ENCODE results near the gene BSG. TPM values are rescaled to one million over a fixed set of nuclear protein-coding genes. Genes with fewer than 3 reads are reported as not detected.

The BSG gene
- total and polyA plus RNA-seq, 10 of the 15 experiments (the other 5 are each of a cell fraction or from before 2014, with no cell fraction given): 2.8 to 297 (median 199) TPM

GRCh38 chr19:592101-592500, 19.7 kb downstream of the BSG start:
- no peak overlapping the region for H2AFZ ChIP-seq (ENCODE audit: control insufficient read depth, low read depth, low read length)
- no peak overlapping the region for H3K27ac ChIP-seq (ENCODE audit: control insufficient read depth, insufficient read depth)
- H3K36me3 ChIP-seq (ENCODE audit: control insufficient read depth in 2 of 2, insufficient read depth in 2 of 2, low read length in 1 of 2): no peaks in the 10 kb centered on the region
- FAIRE-seq (no peak), ATAC-seq (no peak), DNase-seq (ENCODE audit: low read depth, low spot score) (no peak)
- H3K9me3 ChIP-seq (replicated peaks; ENCODE audit: control insufficient read depth, insufficient read depth, low read length): no peaks in the 10 kb centered on the region; the same call in 2 of the 3 replicates
- in situ Hi-C loops (cut with MboI) (no loop called here), intact Hi-C loops (cut with micrococcal nuclease; ENCODE audit: unreplicated experiment) (no loop called here)
- 58% methylated on average over 19 of the region's 19 CpGs for WGBS (ENCODE audit: insufficient coverage, insufficient replicate concordance, low lambda C conversion rate, missing lambda C conversion rate)
- SMC1A ChIA-PET (ENCODE audit: uncharacterized antibody, unreplicated experiment): no interaction called here
- CTCF ChIA-PET: no interaction called here
- RAD21 ChIA-PET (ENCODE audit: unreplicated experiment): no interaction called here
- no peak for TF ChIP-seq NFXL1 (IDR thresholded peaks at IDR 0.05; ENCODE audit: borderline replicate concordance)
- no peak for TF ChIP-seq RELA (IDR thresholded peaks at IDR 0.05; ENCODE audit: borderline replicate concordance, partially characterized antibody)
- TF ChIP-seq PKNOX1 (IDR thresholded peaks at IDR 0.05): no peak
- TF ChIP-seq ZBTB4 (CRISPR knock-in tag; IDR thresholded peaks at IDR 0.05): no peak
- TF ChIP-seq SMARCA5 (IDR thresholded peaks at IDR 0.05): no peak
- no peak for TF ChIP-seq JUNB (IDR thresholded peaks at IDR 0.05)
- TF ChIP-seq TBL1XR1 (IDR thresholded peaks at IDR 0.05; ENCODE audit: low read depth, low read length): no peak
- no peak for TF ChIP-seq NR2F1 (conservative IDR thresholded peaks at IDR 0.05)
- no peak for TF ChIP-seq RUNX3 (IDR thresholded peaks at IDR 0.05; ENCODE audit: low read length)
- no peak for TF ChIP-seq CREB1 (IDR thresholded peaks at IDR 0.05; ENCODE audit: low read depth)
- TF ChIP-seq NBN (IDR thresholded peaks at IDR 0.05): no peak
- no peak for TF ChIP-seq ATF3 (IDR thresholded peaks at IDR 0.05; ENCODE audit: borderline replicate concordance, extremely low read depth, low read depth, low read length)
- no peak for TF ChIP-seq RCOR1 (conservative IDR thresholded peaks at IDR 0.05; ENCODE audit: low read depth, low read length)
- TF ChIP-seq NRF1 (conservative IDR thresholded peaks at IDR 0.05; ENCODE audit: low read depth, low read length): no peak
- TF ChIP-seq USF1 (IDR thresholded peaks at IDR 0.05; ENCODE audit: borderline replicate concordance, extremely low read length, insufficient read depth, low read depth, low read length): no peak
- H3K4me1 ChIP-seq (ENCODE audit: control insufficient read depth, insufficient read depth, low read length): no peaks in the 10 kb centered on the region
- POLR2A ChIA-PET: no interaction called here
- no peak overlapping the region for H3K4me3 ChIP-seq
- no peak overlapping the region for H3K4me2 ChIP-seq (ENCODE audit: control insufficient read depth, insufficient read depth)
- peaks cover 4 to 9% of the 10 kb centered on the region in 2 experiments for H3K27me3 ChIP-seq (replicated peaks in 1 of 2; ENCODE audit: control insufficient read depth in 2 of 2, insufficient read depth in 2 of 2, low read length in 1 of 2)
- no peaks in the 10 kb centered on the region for H4K20me1 ChIP-seq (ENCODE audit: control insufficient read depth, insufficient read depth)
- BruUV-seq (replicated peaks): no TSS peak
- H3K79me2 ChIP-seq (ENCODE audit: control insufficient read depth, insufficient read depth, low read length): no peaks in the 10 kb centered on the region
- no peak overlapping the region for H3K9ac ChIP-seq (ENCODE audit: control insufficient read depth, insufficient read depth, low read length)
